Measurements from ENCODE around the gene OR4K15. TPM values are rescaled to one million over a fixed set of nuclear protein-coding genes. Genes with fewer than 3 reads are reported as not detected.
"Not testable (repeated sequence)": the region's sequence is repeated elsewhere in the genome, so short reads cannot be mapped to it uniquely, and the experiment has no call there.

OR4K15 gene, protein sequence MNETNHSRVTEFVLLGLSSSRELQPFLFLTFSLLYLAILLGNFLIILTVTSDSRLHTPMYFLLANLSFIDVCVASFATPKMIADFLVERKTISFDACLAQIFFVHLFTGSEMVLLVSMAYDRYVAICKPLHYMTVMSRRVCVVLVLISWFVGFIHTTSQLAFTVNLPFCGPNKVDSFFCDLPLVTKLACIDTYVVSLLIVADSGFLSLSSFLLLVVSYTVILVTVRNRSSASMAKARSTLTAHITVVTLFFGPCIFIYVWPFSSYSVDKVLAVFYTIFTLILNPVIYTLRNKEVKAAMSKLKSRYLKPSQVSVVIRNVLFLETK
- total RNA-seq: not detected
- long read RNA-seq: 0 reads

DNA sequence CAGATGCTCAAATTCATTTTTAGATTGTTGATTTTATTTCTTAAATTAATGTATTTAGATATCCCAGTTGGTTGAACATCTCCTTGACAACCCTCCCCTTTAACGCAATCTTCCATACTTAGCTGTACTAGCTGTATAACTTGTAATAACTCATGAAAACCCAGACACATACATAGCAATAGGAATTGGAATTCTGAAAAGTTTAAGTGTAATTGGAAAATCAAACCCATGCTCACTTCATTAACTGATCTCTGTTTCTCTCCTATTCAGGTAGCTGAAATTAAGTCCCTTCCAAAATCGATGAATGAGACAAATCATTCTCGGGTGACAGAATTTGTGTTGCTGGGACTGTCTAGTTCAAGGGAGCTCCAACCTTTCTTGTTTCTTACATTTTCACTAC is at the start of gene OR4K15:
Gene OR4K15, plus strand, starts transcription at position 301 of the 400 bp plus-strand sequence. Its CDS starts 0 bp downstream, at position 301.
- intact Hi-C loops (cut with DNase I): no loop called here
- no peak for ATAC-seq (ENCODE audit: poor library complexity)
- no peak for DNase-seq

DNA sequence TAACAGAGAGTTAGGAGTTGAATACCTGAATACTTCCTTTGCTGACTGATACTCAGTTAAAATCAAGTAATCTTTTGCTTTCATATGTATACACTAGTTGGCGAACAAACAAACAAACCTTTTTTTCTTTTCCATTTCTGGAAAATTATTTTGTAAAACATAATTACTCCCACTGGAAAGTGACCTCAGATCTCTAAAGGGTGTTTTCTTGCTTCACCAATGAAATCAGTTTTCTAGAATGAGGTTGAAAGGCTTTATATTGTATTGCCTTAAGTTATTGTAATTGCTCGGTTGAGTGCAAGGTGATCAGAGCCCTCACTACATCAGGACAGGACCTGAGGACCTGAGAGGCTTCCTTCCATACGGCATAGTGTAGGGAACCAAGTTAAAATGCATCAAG is 44.8 kb upstream of the OR4K15 start, which contains the start of gene OR4K1:
Gene OR4K1, plus strand, starts transcription at position 301 of the 400 bp plus-strand sequence. CDS start 4,750 bp downstream, outside the sequence.
- intact Hi-C loops (cut with DNase I): no loop called here
- ATAC-seq (ENCODE audit: poor library complexity) (no peak), DNase-seq (no peak)

DNA sequence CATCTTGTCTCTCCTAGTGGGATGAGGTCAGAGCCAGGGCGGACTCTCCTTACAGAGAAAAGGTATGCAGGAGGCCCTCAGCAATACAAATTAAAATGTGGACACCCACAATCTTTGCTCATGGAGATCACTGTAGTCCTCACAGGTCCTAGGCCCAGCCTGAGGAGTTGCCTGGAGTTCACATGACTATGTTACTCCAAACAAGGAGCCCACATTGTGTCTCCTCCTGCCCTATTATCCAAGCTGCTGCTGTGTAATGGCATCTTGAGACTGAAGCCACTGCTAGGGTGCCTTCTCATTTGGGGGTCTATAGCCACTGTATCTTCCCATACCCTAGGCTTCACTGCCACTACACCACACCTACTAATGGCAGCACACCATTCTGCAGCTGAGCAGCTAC is 33.7 kb upstream of the OR4K15 start:
- intact Hi-C loops (cut with DNase I): no loop called here
- ATAC-seq (ENCODE audit: poor library complexity) (no peak), DNase-seq (no peak)

DNA sequence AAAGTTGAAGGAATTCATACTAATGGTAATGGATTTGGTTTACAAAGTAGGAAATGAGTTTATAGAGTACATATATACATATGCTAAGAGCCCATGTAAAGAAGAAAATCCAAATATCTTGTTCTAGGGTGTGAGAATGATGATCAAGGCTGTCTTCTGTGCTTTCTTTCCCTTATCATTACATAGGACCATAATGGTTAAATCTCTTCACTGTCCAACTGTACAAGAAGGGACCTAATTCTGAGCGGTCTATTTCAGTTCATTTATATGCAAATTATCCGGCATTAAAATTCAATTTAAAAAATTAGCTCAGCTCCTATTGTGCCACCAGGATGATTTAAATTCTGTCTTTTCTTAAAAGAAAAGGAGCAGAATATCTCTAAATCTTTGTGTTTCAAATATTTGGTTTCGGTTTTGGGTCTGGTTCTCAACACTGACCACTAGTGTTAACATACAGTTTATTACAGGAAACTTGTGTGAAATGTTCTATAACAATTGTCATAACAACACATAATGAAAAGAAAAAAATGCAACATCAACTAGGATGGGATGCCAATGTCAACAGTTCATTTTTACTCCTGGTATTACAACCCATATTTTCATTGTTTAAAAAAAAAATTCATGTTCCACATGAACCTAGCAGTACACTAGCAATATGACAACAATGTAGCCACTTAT is 27.8 kb upstream of the OR4K15 start:
- DNase-seq: no peak
- intact Hi-C loops (cut with DNase I): no loop called here
- no peak for ATAC-seq (ENCODE audit: poor library complexity)

DNA sequence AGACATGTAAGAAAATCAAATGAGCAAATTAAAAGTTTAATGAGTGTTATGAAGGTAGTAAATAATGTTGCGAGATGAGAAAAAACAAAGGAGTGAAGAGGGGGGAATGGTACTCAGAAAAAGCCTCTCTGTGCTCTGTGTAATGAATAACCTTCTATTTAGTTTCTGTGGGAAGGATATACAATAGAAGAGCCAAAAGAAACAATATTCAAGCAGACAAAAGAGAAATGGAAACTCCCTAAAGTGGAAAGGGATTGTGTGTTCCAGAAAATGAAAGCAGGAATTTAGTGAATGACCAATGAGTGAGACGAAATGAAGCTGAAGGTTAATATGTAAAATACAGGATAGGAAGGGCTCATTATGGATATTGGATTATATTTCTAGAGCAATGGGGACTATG is 26.2 kb upstream of the OR4K15 start:
- intact Hi-C loops (cut with DNase I): no loop called here
- DNase-seq (no peak), ATAC-seq (ENCODE audit: poor library complexity) (no peak)

DNA sequence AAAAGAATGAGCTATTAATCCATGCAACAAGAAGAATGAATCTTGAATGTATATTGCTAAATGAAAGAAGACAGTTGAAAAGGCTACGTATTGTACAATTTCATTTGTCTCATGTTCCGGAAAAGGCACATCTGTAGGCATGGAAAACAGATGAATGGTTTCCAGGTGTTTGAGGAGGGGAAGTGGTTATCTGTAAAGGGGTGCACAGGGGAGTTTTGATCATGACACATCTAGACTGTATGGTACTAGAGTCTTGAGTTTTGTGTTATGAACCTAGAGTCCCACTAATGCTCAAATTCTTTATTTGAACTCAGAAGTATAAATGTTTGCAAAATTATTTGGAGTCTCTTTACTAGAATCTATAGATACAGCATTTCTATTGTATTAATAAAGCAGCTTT is 5.7 kb upstream of the OR4K15 start:
- ATAC-seq (ENCODE audit: poor library complexity); DNase-seq; intact Hi-C loops (cut with DNase I): not testable (repeated sequence)

DNA sequence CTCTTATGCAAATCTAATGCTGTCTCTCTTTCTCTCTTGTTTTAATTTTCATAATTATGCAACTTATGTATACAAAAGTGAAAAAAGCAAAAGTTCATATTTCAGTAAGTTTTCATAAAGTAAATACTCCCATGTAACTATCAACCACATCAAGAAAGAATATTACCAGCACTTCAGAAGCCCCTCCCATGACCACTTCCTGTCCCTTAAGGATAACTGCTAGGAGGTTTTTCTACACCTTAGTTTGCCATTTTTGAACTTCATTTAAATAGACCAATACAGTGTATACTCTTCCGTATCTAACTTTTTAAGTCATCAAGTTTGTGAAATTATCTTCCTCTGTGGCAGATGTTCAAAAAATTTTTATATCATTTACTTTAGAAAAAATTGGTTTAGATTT is 547 bp upstream of the OR4K15 start:
- intact Hi-C loops (cut with DNase I): no loop called here
- ATAC-seq (ENCODE audit: poor library complexity) (no peak), DNase-seq (no peak)

DNA sequence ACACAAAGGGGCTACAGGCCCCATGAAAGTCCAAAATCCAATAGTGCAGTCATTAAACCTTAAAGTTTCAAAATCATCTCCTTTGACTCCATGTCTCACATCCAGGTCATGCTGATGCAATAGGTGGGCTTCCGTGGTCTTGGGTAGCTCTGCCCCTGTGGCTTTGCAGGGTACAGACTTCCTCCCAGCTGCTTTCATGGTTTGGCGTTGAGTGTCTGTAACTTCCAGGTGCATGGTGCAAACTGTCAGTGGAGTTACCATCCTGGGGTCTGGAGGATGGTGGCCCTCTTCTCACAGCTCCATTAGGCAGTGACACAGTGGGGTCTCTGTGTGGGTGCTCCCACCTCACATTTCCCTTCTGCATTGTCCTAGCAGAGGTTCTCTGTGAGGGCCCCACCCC is 18.0 kb downstream of the OR4K15 start:
- no peak for DNase-seq
- no peak for ATAC-seq (ENCODE audit: poor library complexity)
- intact Hi-C loops (cut with DNase I): no loop called here

DNA sequence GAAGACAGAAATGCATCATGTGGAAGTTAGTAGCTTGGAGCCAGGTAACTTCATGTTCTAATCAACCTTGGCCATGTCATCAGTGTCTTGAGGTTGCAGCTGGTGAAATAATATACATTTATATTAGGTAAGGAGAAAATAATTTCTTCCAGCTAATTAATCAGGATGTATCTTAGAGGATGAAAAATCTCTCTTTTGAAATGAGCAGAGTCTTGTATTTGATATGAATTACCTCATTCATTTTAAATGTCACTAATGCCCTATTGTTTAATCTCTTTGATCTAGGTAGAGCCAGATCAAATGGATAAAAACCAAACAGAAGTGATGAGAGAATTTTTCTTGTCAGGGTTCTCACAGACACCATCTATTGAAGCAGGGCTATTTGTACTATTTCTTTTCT is 26.5 kb downstream of the OR4K15 start, which contains the start of gene OR4Q2:
Gene OR4Q2, plus strand, starts transcription at position 301 of the 400 bp plus-strand sequence.
- intact Hi-C loops (cut with DNase I): no loop called here
- ATAC-seq (ENCODE audit: poor library complexity): no peak
- DNase-seq: no peak

DNA sequence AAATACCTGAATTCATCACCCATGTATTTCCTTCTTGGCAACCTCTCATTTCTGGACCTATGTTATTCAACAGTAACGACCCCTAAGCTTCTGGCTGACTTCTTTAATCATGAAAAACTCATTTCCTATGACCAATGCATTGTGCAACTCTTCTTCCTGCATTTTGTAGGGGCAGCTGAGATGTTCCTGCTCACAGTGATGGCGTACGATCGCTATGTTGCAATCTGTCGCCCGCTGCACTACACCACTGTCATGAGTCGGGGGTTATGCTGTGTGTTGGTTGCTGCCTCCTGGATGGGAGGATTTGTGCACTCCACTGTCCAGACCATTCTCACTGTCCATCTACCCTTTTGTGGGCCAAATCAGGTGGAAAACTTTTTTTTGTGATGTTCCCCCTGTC is 26.9 kb downstream of the OR4K15 start:
- DNase-seq: no peak
- no peak for ATAC-seq (ENCODE audit: poor library complexity)
- intact Hi-C loops (cut with DNase I): no loop called here

DNA sequence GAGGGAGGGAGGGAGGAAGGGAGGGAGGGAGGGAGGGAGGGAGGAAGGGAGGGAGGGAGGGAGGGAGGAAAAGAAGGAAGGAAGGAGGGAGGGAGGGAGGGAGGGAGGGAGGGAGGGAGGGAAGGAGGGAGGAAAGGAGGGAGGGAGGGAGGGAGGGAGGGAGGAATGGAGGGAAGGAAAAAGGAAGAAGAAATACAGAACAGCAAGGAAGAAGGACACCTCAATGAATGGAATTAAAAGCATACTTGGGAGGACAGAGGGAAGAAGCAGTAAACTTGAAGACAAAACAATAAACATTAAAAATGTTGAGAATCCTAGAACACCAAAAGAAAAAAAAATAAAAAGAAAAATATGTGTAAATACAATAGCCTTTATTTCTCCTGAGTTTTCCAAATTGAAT is 32.8 kb downstream of the OR4K15 start:
- intact Hi-C loops (cut with DNase I): no loop called here
- ATAC-seq (ENCODE audit: poor library complexity) (no peak), DNase-seq (no peak)

DNA sequence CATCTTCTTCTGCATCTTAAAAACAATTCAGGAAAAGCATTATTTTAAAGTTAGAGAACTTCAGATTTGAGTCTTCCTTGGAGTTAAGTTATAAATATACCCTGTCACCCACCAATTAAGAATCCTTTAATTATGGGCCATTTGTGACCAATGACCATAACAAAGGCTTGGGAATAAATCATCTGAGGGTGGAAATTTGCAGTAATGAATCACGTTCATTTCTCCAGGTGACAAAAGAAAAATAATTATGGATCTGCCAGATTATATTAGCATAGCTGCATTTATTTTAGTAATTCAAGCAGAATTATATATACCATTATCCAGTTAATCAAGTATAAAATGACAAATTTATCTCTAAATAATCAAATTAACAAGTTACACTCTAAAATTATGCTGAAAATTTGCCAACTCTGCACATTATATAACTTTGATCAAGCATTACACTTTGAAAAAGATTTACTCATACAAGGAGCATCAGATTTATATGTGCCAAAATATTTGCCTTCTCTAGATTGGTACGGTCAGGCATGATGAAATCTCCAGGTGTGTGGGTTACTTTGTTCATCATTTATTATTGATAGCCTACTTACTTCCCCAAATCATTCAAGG is 44.0 kb downstream of the OR4K15 start, which contains the start of gene OR4K14:
Gene OR4K14, minus strand, starts transcription at position 51 of the 609 bp plus-strand sequence. CDS start 4,114 bp downstream, outside the sequence.
- ATAC-seq (ENCODE audit: poor library complexity): no peak
- DNase-seq: no peak
- intact Hi-C loops (cut with DNase I): no loop called here

Other genes starting within 250 kb of the OR4K15 start
- gene OR4Q3, start 232.0 kb upstream of the OR4K15 start, total RNA-seq: not detected
- not detected for gene OR4M1, start 202.1 kb upstream of the OR4K15 start, total RNA-seq
- not detected for gene OR4N2, start 171.8 kb upstream of the OR4K15 start, total RNA-seq
- gene OR4K2, start 100.4 kb upstream of the OR4K15 start, total RNA-seq: not detected
- not detected for gene OR4K5, start 55.0 kb upstream of the OR4K15 start, total RNA-seq
- gene OR4K1, start 44.7 kb upstream of the OR4K15 start, total RNA-seq: not detected
- not detected for gene OR4Q2, start 26.6 kb downstream of the OR4K15 start, total RNA-seq
- not detected for gene OR4K14, start 43.7 kb downstream of the OR4K15 start, total RNA-seq
- gene OR4K13, start 60.4 kb downstream of the OR4K15 start, total RNA-seq: not detected
- gene OR4L1, start 84.5 kb downstream of the OR4K15 start, total RNA-seq: not detected
- gene OR4K17, start 135.1 kb downstream of the OR4K15 start, total RNA-seq: not detected
- gene OR4N5, start 163.2 kb downstream of the OR4K15 start, total RNA-seq: not detected
- gene OR11G2, start 215.3 kb downstream of the OR4K15 start, total RNA-seq: not detected
- gene OR11H6, start 248.1 kb downstream of the OR4K15 start, total RNA-seq: not detected

All from Right ventricle myocardium superior (tissue), 1 donor.